HFFc6 (cell line): ENCODE results near the gene DGKA. TPM values are rescaled to one million over a fixed set of nuclear protein-coding genes. Genes with fewer than 3 reads are reported as not detected.
A peak's percentile ranks its signal among the peaks of the same experiment; 100 is the strongest.

Experiments
- DNase-seq: peaks from one replicate; pipeline ENCODE4 v3.0.0-alpha.2; 2018
- H3K27ac Mint-ChIP-seq: 2 replicates; pipeline ENCODE4 v1.8.0; 2020; ENCODE audit warnings: mild to moderate bottlenecking, mixed read lengths
- H3K27me3 Mint-ChIP-seq: 2 replicates; pipeline ENCODE4 v1.8.0; 2021; ENCODE audit warnings: mild to moderate bottlenecking, moderate library complexity, mixed read lengths; ENCODE audit not compliant: insufficient read depth
- H3K36me3 Mint-ChIP-seq: 2 replicates; pipeline ENCODE4 v1.8.0; 2021; ENCODE audit warnings: low read depth, mixed read lengths
- H3K4me1 Mint-ChIP-seq: 2 replicates; pipeline ENCODE4 v1.8.0; 2020; ENCODE audit warnings: low read depth, mixed read lengths
- H3K4me3 Mint-ChIP-seq: 2 replicates; pipeline ENCODE4 v1.8.0; 2020; ENCODE audit warnings: mild to moderate bottlenecking, moderate library complexity, mixed read lengths
- H3K9me3 Mint-ChIP-seq: 2 replicates; pipeline ENCODE4 v1.8.0; 2020; ENCODE audit warnings: mild to moderate bottlenecking, mixed read lengths
- total RNA-seq, 6 experiments: library from RNA; stranded (reverse); fragmentation: NEBNext Ultra II Directional; extraction: Animal tissue kit (Norgen Biotek cat#: 25700); gene quantifications; 2 replicates in 1 of 6; 3 replicates in 5 of 6; pipeline ENCODE4 v1.2.3, GENCODE V29; 2021
- TF ChIP-seq, protein P1 (sequence below): fragments of 200-600 bp; sonication (generic); IDR thresholded peaks from 2 replicates; pipeline ENCODE4 v1.5.0; 2021; ENCODE audit warnings: antibody characterized with exemption, mild to moderate bottlenecking

Gene DGKA
- total RNA-seq, 6 experiments from 2014 or later: 67.1 to 87.4 (median 79.6) TPM

DNA sequence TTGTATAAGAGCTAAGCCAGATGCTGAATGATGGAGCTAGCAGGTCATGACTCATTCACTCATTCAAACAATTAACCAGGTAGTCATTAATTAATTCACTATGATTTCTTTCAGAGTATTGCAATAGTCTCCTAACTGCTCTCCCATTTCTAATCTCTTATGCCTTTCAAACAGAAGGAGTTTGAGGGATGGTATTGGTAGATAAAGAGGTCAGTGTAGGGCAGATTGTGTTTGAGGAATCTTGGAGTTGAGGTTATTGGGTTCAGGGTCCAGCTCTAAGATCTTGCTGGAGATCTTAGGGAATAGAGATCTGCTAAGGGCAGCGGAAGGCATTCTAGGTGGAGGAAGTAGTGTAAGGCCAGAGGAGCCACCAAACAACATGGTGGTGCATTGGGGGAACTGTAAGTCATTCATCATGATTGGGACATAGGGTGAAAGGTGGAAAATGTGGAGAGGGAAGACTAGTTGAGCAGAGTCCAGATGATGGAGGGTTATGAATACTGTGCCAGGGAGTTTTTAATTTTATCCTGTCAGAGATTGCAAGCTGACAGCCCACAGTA is 11.7 kb downstream of the DGKA start:
- DNase-seq: no peak
- Mint-ChIP-seq H3K27ac (no peak overlapping the region; the same call in 1 of the 2 replicates), H3K36me3 (peaks cover 22% of the 10 kb centered on the region), H3K4me1 (peaks cover 36% of the 10 kb centered on the region), H3K27me3 (no peaks in the 10 kb centered on the region; the same call in 1 of the 2 replicates), H3K4me3 (no peak overlapping the region), H3K9me3 (no peaks in the 10 kb centered on the region)
- TF ChIP-seq, protein P1, sequence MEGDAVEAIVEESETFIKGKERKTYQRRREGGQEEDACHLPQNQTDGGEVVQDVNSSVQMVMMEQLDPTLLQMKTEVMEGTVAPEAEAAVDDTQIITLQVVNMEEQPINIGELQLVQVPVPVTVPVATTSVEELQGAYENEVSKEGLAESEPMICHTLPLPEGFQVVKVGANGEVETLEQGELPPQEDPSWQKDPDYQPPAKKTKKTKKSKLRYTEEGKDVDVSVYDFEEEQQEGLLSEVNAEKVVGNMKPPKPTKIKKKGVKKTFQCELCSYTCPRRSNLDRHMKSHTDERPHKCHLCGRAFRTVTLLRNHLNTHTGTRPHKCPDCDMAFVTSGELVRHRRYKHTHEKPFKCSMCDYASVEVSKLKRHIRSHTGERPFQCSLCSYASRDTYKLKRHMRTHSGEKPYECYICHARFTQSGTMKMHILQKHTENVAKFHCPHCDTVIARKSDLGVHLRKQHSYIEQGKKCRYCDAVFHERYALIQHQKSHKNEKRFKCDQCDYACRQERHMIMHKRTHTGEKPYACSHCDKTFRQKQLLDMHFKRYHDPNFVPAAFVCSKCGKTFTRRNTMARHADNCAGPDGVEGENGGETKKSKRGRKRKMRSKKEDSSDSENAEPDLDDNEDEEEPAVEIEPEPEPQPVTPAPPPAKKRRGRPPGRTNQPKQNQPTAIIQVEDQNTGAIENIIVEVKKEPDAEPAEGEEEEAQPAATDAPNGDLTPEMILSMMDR: no peak

- Mint-ChIP-seq H3K9me3 (no peaks in the 10 kb centered on the region), H3K27ac (peak overlapping the region; percentile 24), H3K36me3 (peaks cover 23% of the 10 kb centered on the region), H3K4me3 (no peak overlapping the region), H3K27me3 (no peaks in the 10 kb centered on the region), H3K4me1 (peaks cover 4% of the 10 kb centered on the region; the same call in 1 of the 2 replicates)
- TF ChIP-seq, protein P1: no peak
- no peak for DNase-seq
Measured at GRCh38 chr12:55946553-55946952, 15.6 kb downstream of the DGKA start.

- H3K9me3 Mint-ChIP-seq: no peaks in the 10 kb centered on the region
- H3K36me3 Mint-ChIP-seq: peaks cover 10% of the 10 kb centered on the region
- H3K27me3 Mint-ChIP-seq: peaks cover 1% of the 10 kb centered on the region; the same call in 1 of the 2 replicates
- TF ChIP-seq, protein P1: no peak
- H3K4me3 Mint-ChIP-seq: no peak overlapping the region
- 0 out of 2 replicates have a peak overlapping the region, but pooled peaks have one; percentile 50 for H3K27ac Mint-ChIP-seq
- DNase-seq: no peak
- peaks cover 12% of the 10 kb centered on the region for H3K4me1 Mint-ChIP-seq
Measured at GRCh38 chr12:55955344-55955743, 24.4 kb downstream of the DGKA start.

DNA sequence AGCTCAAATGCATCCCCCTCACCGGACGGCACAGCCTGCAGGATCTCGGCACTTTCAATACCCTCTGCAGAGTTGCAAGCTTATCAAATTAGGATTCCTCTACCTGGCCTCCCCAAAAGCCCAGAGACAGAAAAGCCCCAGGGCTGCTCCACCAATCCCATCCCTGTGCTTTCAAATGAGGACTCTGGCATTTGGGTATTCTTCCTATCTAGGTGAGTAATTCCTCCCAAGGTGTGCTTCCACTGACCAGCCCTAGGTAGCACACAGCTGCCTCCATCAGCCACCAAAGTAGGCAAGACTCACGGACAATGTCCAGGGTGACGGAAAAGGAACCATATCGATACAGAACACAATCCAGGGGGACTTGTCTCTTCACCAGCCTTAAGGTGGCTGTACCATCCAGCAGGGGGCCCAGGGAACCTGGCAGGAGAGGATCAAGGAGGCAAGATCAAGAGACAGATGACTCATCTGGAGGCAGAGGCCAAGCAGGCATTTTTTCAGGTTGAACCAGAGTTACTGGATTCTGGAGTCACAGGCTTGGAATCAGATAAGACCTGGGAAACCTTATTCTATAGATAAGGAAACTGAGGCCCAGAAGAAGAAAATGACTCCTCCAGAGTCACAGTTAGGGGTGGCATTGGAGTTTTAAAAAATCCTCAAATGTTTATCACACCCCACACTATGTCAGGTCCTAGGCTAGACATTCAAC is 25.0 kb downstream of the DGKA start:
- peak overlapping the region; percentile 43 for H3K27ac Mint-ChIP-seq
- peaks cover 12% of the 10 kb centered on the region for H3K4me1 Mint-ChIP-seq
- DNase-seq: peak; percentile 77
- H3K27me3 Mint-ChIP-seq: peaks cover 1% of the 10 kb centered on the region; the same call in 1 of the 2 replicates
- no peaks in the 10 kb centered on the region for H3K9me3 Mint-ChIP-seq
- TF ChIP-seq, protein P1: peak; percentile 78
- H3K4me3 Mint-ChIP-seq: no peak overlapping the region
- peaks cover 10% of the 10 kb centered on the region for H3K36me3 Mint-ChIP-seq

DNA sequence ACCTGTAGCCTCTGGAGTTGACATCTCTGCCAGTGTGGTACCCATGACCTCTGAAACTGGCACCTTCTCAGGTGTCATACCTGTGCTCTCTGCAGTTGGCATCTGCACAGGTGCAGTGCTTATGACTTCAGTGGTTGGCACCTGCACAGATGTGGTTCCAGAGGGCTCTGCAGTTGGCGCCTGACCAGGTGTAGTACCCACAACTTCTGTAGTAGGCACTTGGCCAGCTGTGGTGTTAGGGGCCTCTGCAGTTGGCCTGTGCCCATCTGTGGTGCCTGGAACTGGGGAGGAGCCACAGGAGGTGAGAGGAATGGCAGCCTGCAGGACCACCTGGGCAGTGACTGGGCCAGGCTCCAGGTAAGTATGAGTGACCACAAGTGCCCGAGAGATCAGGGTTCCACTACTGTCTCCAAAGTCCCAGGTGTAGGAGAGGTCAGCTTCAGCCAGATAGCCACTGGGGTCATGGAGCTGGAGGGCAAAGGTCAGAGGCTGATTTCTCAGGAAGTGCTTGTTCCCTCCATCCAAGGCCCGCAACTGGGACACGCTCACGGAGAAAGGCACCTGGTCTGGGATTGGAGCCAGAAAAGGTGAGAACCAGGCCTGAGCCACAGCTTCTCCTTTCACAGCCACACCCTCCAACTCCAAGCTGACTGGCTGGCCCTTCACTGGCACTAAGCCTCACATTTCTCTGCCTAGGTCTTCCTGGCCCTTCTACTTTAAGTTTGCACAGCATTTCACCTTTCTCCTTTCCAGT is 26.3 kb downstream of the DGKA start:
- TF ChIP-seq, protein P1: no peak
- peaks cover 12% of the 10 kb centered on the region for H3K4me1 Mint-ChIP-seq
- no peak for DNase-seq
- no peaks in the 10 kb centered on the region for H3K9me3 Mint-ChIP-seq
- H3K36me3 Mint-ChIP-seq: no peaks in the 10 kb centered on the region; the same call in 1 of the 2 replicates
- peaks cover 1% of the 10 kb centered on the region for H3K27me3 Mint-ChIP-seq
- H3K27ac Mint-ChIP-seq: no peak overlapping the region
- H3K4me3 Mint-ChIP-seq: no peak overlapping the region
